Activated CD8-positive, alpha-beta memory T cell treated with anti-CD3 and anti-CD28 coated beads, Interleukin-2, amount 10 ng/mL, durations not matched to agents 7 days and 5 days (primary cell): ENCODE data around the gene PGD. TPM values are rescaled to one million over a fixed set of nuclear protein-coding genes. Genes with fewer than 3 reads are reported as not detected.

ENCODE experiments used
- ATAC-seq: fragments of 150-1000 bp; cut with Tn5 transposase; one replicate; pipeline ENCODE4 v1.10.0; 2021; ENCODE audit warnings: moderate library complexity
- CTCF ChIA-PET: fragments of 350-600 bp; sonication (Branson Sonifier 250); formaldehyde crosslinking; loops from one replicate; lab custom pipeline; 2021; ENCODE audit warnings: antibody characterized with exemption; lab: Charles Lee
- DNase-seq: peaks from one replicate; pipeline ENCODE4 v3.0.0-alpha.2; 2020
- H3K27ac Mint-ChIP-seq: one replicate; pipeline ENCODE4 v1.8.0; 2021; ENCODE audit warnings: mild to moderate bottlenecking, mixed read lengths
- H3K27me3 Mint-ChIP-seq: one replicate; pipeline ENCODE4 v1.8.0; 2021; ENCODE audit warnings: mixed read lengths
- H3K36me3 Mint-ChIP-seq: one replicate; pipeline ENCODE4 v1.8.0; 2021; ENCODE audit warnings: mild to moderate bottlenecking, mixed read lengths
- H3K4me1 Mint-ChIP-seq: one replicate; pipeline ENCODE4 v1.8.0; 2021; ENCODE audit warnings: mixed read lengths
- H3K4me3 Mint-ChIP-seq: one replicate; pipeline ENCODE4 v1.8.0; 2021; ENCODE audit warnings: mild to moderate bottlenecking, moderate library complexity, mixed read lengths
- H3K9me3 Mint-ChIP-seq: one replicate; pipeline ENCODE4 v1.8.0; 2022; ENCODE audit warnings: low read depth, mixed read lengths
- total RNA-seq, 2 experiments: library from RNA; stranded (reverse); gene quantifications; one replicate each; pipeline ENCODE4 v1.2.3, GENCODE V29; 2021

The PGD gene
- total RNA-seq, 2 experiments from 2014 or later = 74.9 to 128 TPM

- Mint-ChIP-seq H3K4me1 (peaks cover 37% of the 10 kb centered on the region), H3K27ac (peak within 1 kb of the TSS; percentile 93), H3K9me3 (no peaks in the 10 kb centered on the region), H3K27me3 (no peaks in the 10 kb centered on the region), H3K4me3 (peak within 1 kb of the TSS; percentile 87), H3K36me3 (no peaks in the 10 kb centered on the region)
- DNase-seq (peak; percentile 94), ATAC-seq (peak; percentile 89)
- CTCF ChIA-PET = interaction anchor here (0.6 to 11.5 kb wide), 40 partner anchors 9 to 685 kb away, joined by 3 to 219 read pairs (median 4); partner anchors contain the start of genes DFFA, KIF1B, LZIC and NMNAT1
These were observed 31.6 kb downstream of the PGD start, which contains the start of gene CENPS for GRCh38 chr1:10430216-10431069. Gene CENPS, plus strand, starts transcription at chr1:10430433. Its CDS starts 85 bp downstream, at chr1:10430518.

- no peaks in the 10 kb centered on the region for H3K9me3 Mint-ChIP-seq
- no peaks in the 10 kb centered on the region for H3K36me3 Mint-ChIP-seq
- H3K27me3 Mint-ChIP-seq = no peaks in the 10 kb centered on the region
- peak; percentile 53 for DNase-seq
- ATAC-seq = no peak
- H3K4me3 Mint-ChIP-seq = peak overlapping the region; percentile 87
- H3K27ac Mint-ChIP-seq = peak overlapping the region; percentile 93
- CTCF ChIA-PET = interaction anchor here (0.6 to 11.5 kb wide), 19 partner anchors 8 to 511 kb away, joined by 3 to 219 read pairs (median 4); partner anchors contain the start of genes DFFA, KIF1B and PEX14
- H3K4me1 Mint-ChIP-seq = peaks cover 33% of the 10 kb centered on the region
These were observed 32.3 kb downstream of the PGD start for GRCh38 chr1:10431070-10431730.

- Mint-ChIP-seq H3K4me3 (no peak overlapping the region), H3K27me3 (no peaks in the 10 kb centered on the region), H3K4me1 (peaks cover 30% of the 10 kb centered on the region), H3K36me3 (no peaks in the 10 kb centered on the region), H3K9me3 (no peaks in the 10 kb centered on the region), H3K27ac (no peak overlapping the region)
- CTCF ChIA-PET = interaction anchor here (1.3 to 11.5 kb wide), 3 partner anchors 60 to 223 kb away, joined by 4 to 219 read pairs (median 7); partner anchors contain the start of gene KIF1B
- ATAC-seq = no peak
- no peak for DNase-seq
These were observed 34.2 kb downstream of the PGD start for GRCh38 chr1:10432910-10433700.

GRCh38 chr1:10433790-10434189 is 34.9 kb downstream of the PGD start:
- no peak for DNase-seq
- no peak overlapping the region for H3K4me3 Mint-ChIP-seq
- no peaks in the 10 kb centered on the region for H3K27me3 Mint-ChIP-seq
- no peak for ATAC-seq
- H3K9me3 Mint-ChIP-seq = no peaks in the 10 kb centered on the region
- H3K4me1 Mint-ChIP-seq = peaks cover 25% of the 10 kb centered on the region
- no peak overlapping the region for H3K27ac Mint-ChIP-seq
- no peaks in the 10 kb centered on the region for H3K36me3 Mint-ChIP-seq
- CTCF ChIA-PET = interaction anchor here (0.8 to 11.5 kb wide), 3 partner anchors 59 to 224 kb away, joined by 3 to 219 read pairs (median 4); partner anchors contain the start of gene KIF1B

GRCh38 chr1:10434590-10434989 is 35.7 kb downstream of the PGD start:
- ATAC-seq = no peak
- H3K4me3 Mint-ChIP-seq = no peak overlapping the region

GRCh38 chr1:10437052-10437451 is 38.2 kb downstream of the PGD start:
- no peak for DNase-seq
- ATAC-seq = no peak
- Mint-ChIP-seq H3K4me3 (no peak overlapping the region), H3K4me1 (peaks cover 4% of the 10 kb centered on the region), H3K36me3 (peaks cover 1% of the 10 kb centered on the region), H3K27me3 (no peaks in the 10 kb centered on the region), H3K27ac (no peak overlapping the region), H3K9me3 (no peaks in the 10 kb centered on the region)
- CTCF ChIA-PET = interaction anchor here (1.6 to 11.5 kb wide), 2 partner anchors 8 to 56 kb away, joined by 4 to 219 read pairs; no protein-coding TSS in a partner anchor

More at GRCh38 chr1:10434590-10434989, 35.7 kb downstream of the PGD start:
- Mint-ChIP-seq H3K4me1 (peaks cover 19% of the 10 kb centered on the region), H3K36me3 (no peaks in the 10 kb centered on the region), H3K27me3 (no peaks in the 10 kb centered on the region), H3K9me3 (no peaks in the 10 kb centered on the region), H3K27ac (no peak overlapping the region)
- DNase-seq = no peak
- CTCF ChIA-PET = interaction anchor here (0.8 to 11.5 kb wide), 2 partner anchors 58 to 66 kb away, joined by 3 to 219 read pairs; no protein-coding TSS in a partner anchor

GRCh38 chr1:10438677-10439163 is 39.9 kb downstream of the PGD start:
- no peak overlapping the region for H3K4me3 Mint-ChIP-seq
- no peak overlapping the region for H3K27ac Mint-ChIP-seq
- peaks cover 3% of the 10 kb centered on the region for H3K36me3 Mint-ChIP-seq
- H3K27me3 Mint-ChIP-seq = no peaks in the 10 kb centered on the region
- H3K4me1 Mint-ChIP-seq = peaks cover 3% of the 10 kb centered on the region
- DNase-seq (no peak), ATAC-seq (no peak)
- H3K9me3 Mint-ChIP-seq = no peaks in the 10 kb centered on the region
- CTCF ChIA-PET = interaction anchor here (0.6 to 11.5 kb wide), 3 partner anchors 8 to 503 kb away, joined by 3 to 219 read pairs (median 3); no protein-coding TSS in a partner anchor

GRCh38 chr1:10440305-10440704 is 41.4 kb downstream of the PGD start:
- H3K4me3 Mint-ChIP-seq = no peak overlapping the region
- no peaks in the 10 kb centered on the region for H3K9me3 Mint-ChIP-seq
- H3K36me3 Mint-ChIP-seq = peaks cover 3% of the 10 kb centered on the region
- peaks cover 3% of the 10 kb centered on the region for H3K4me1 Mint-ChIP-seq
- DNase-seq (no peak), ATAC-seq (no peak)
- CTCF ChIA-PET = interaction anchor here (1.0 kb wide), 1 partner anchor 9 kb away, joined by 4 read pairs; no protein-coding TSS in a partner anchor
- no peaks in the 10 kb centered on the region for H3K27me3 Mint-ChIP-seq
- no peak overlapping the region for H3K27ac Mint-ChIP-seq

- Mint-ChIP-seq H3K27ac (no peak overlapping the region), H3K36me3 (peaks cover 3% of the 10 kb centered on the region)
- CTCF ChIA-PET = no interaction called here
These were observed 41.9 kb downstream of the PGD start for GRCh38 chr1:10440794-10441193.

GRCh38 chr1:10444248-10444647 is 45.4 kb downstream of the PGD start:
- DNase-seq (no peak), ATAC-seq (no peak)
- Mint-ChIP-seq H3K36me3 (peaks cover 6% of the 10 kb centered on the region), H3K27ac (no peak overlapping the region), H3K4me1 (peaks cover 5% of the 10 kb centered on the region), H3K9me3 (no peaks in the 10 kb centered on the region), H3K4me3 (no peak overlapping the region), H3K27me3 (no peaks in the 10 kb centered on the region)
- CTCF ChIA-PET = interaction anchor here (1.4 to 1.5 kb wide), 4 partner anchors 12 to 51 kb away, joined by 3 to 5 read pairs (median 4); no protein-coding TSS in a partner anchor

More at GRCh38 chr1:10440794-10441193, 41.9 kb downstream of the PGD start:
- DNase-seq = no peak
- no peaks in the 10 kb centered on the region for H3K27me3 Mint-ChIP-seq
- no peaks in the 10 kb centered on the region for H3K9me3 Mint-ChIP-seq
- no peak for ATAC-seq
- H3K4me1 Mint-ChIP-seq = peaks cover 3% of the 10 kb centered on the region
- no peak overlapping the region for H3K4me3 Mint-ChIP-seq

GRCh38 chr1:10444795-10445397 is 46.0 kb downstream of the PGD start:
- ATAC-seq (peak; percentile 39), DNase-seq (no peak)
- peak overlapping the region; percentile 23 for H3K27ac Mint-ChIP-seq
- H3K36me3 Mint-ChIP-seq = peaks cover 6% of the 10 kb centered on the region
- CTCF ChIA-PET = interaction anchor here (0.9 to 1.5 kb wide), 5 partner anchors 12 to 50 kb away, joined by 3 to 5 read pairs (median 3); no protein-coding TSS in a partner anchor
- H3K27me3 Mint-ChIP-seq = no peaks in the 10 kb centered on the region
- H3K4me3 Mint-ChIP-seq = no peak overlapping the region
- H3K9me3 Mint-ChIP-seq = no peaks in the 10 kb centered on the region
- H3K4me1 Mint-ChIP-seq = peaks cover 5% of the 10 kb centered on the region
